Kidney epithelial cell (primary cell): ENCODE data around the gene CNTN5. TPM values are rescaled to one million over a fixed set of nuclear protein-coding genes. Genes with fewer than 3 reads are reported as not detected.
A peak's percentile ranks its signal among the peaks of the same experiment; 100 is the strongest.

Experiments used
- DNase-seq: peaks from one replicate; pipeline ENCODE4 v3.0.0-alpha.2; 2010; ENCODE audit warnings: low read depth
- H3K27me3 ChIP-seq: 2 replicates; pipeline ENCODE4 v1.6.0; 2011; ENCODE audit warnings: low read length; ENCODE audit not compliant: control insufficient read depth, insufficient read depth
- H3K36me3 ChIP-seq: 2 replicates; pipeline ENCODE4 v1.5.1; 2011; ENCODE audit warnings: low read length; ENCODE audit not compliant: control insufficient read depth, insufficient read depth
- H3K4me3 ChIP-seq: 2 replicates; pipeline ENCODE4 v1.5.1; 2011; ENCODE audit warnings: low read depth, mild to moderate bottlenecking, control low read depth, low read length
- CTCF ChIP-seq: IDR thresholded peaks from 2 replicates; pipeline ENCODE4 v1.5.1; 2011; ENCODE audit warnings: mild to moderate bottlenecking, moderate library complexity, low read length, control low read depth, inconsistent platforms; ENCODE audit not compliant: insufficient read depth, poor library complexity, severe bottlenecking
- total RNA-seq: library from RNA; depleted of rRNA; stranded (reverse); fragments of >200 nt; gene quantifications from 2 replicates; pipeline ENCODE4 v1.2.3, GENCODE V29; 2015

The CNTN5 gene
- 0.29 TPM in 1 of 2 replicates, not detected in the other for total RNA-seq

- peak; percentile 16 for DNase-seq
- Histone ChIP-seq H3K36me3 (no peaks in the 10 kb centered on the region), H3K27me3 (no peaks in the 10 kb centered on the region), H3K4me3 (peak within 1 kb of the TSS; percentile 51)
- TF ChIP-seq CTCF, result no peak
Measured at GRCh38 chr11:99020352-99021225, at the start of gene CNTN5. CNTN5 (plus strand) TSS chr11:99020949.

GRCh38 chr11:98979205-98979604 lies 41.5 kb upstream of the CNTN5 start:
- Histone ChIP-seq H3K36me3 (no peaks in the 10 kb centered on the region), H3K4me3 (no peak overlapping the region), H3K27me3 (no peaks in the 10 kb centered on the region)
- no peak for DNase-seq
- no peak for TF ChIP-seq CTCF

GRCh38 chr11:99015634-99016454 lies 4.9 kb upstream of the CNTN5 start:
- H3K27me3 ChIP-seq, result no peaks in the 10 kb centered on the region
- no peak overlapping the region for H3K4me3 ChIP-seq
- TF ChIP-seq CTCF, result peak; percentile 76
- DNase-seq, result no peak
- H3K36me3 ChIP-seq, result no peaks in the 10 kb centered on the region

GRCh38 chr11:99019696-99020095 lies 1.1 kb upstream of the CNTN5 start:
- Histone ChIP-seq H3K4me3 (no peak overlapping the region), H3K36me3 (no peaks in the 10 kb centered on the region), H3K27me3 (no peaks in the 10 kb centered on the region)
- no peak for TF ChIP-seq CTCF
- no peak for DNase-seq

GRCh38 chr11:99037057-99037456 lies 16.3 kb downstream of the CNTN5 start:
- no peak for DNase-seq
- TF ChIP-seq CTCF, result no peak
- Histone ChIP-seq H3K27me3 (no peaks in the 10 kb centered on the region), H3K36me3 (no peaks in the 10 kb centered on the region), H3K4me3 (no peak overlapping the region)
